CD14-positive monocyte (primary cell): ENCODE measurements around the gene HSPG2. TPM values are rescaled to one million over a fixed set of nuclear protein-coding genes. Genes with fewer than 3 reads are reported as not detected.

Experiments
- DNase-seq, 3 donors: peaks; one replicate each; pipeline ENCODE4 v3.0.0-alpha.2; 2011 to 2022
- H2AFZ ChIP-seq: 2 replicates; pipeline ENCODE4 v1.6.0; 2012; ENCODE audit warnings: mild to moderate bottlenecking, low read depth, low read length, inconsistent platforms; ENCODE audit not compliant: insufficient read depth, poor library complexity, severe bottlenecking
- H3K27ac ChIP-seq, 2 donors: 1 replicate in 1 of 2; 2 replicates in 1 of 2; pipeline ENCODE4 v1.5.1; 2012 to 2013; ENCODE audit warnings: low read length in 2 of 2, control low read depth in 1 of 2, inconsistent platforms in 1 of 2, low read depth in 1 of 2, mild to moderate bottlenecking in 1 of 2
- H3K27me3 ChIP-seq, 2 donors: one replicate each; pipeline versions ENCODE4 v1.6.0 to v1.6.1; 2011 to 2013; ENCODE audit warnings: low read length in 2 of 2; ENCODE audit not compliant: control insufficient read depth in 2 of 2, insufficient read depth in 2 of 2
- H3K36me3 ChIP-seq, 2 donors: replicated peaks in 1 of 2; 1 replicate in 1 of 2; 2 replicates in 1 of 2; pipeline versions ENCODE4 v1.5.1 to v1.6.1; 2012 to 2013; ENCODE audit warnings: low read length in 2 of 2, control low read depth in 1 of 2, inconsistent platforms in 1 of 2, mild to moderate bottlenecking in 1 of 2; ENCODE audit not compliant: insufficient read depth in 2 of 2, control insufficient read depth in 1 of 2
- H3K4me1 ChIP-seq, 2 donors: 1 replicate in 1 of 2; 2 replicates in 1 of 2; pipeline versions ENCODE4 v1.5.1 to v1.6.1; 2012 to 2013; ENCODE audit warnings: low read length in 2 of 2, control low read depth in 1 of 2, inconsistent platforms in 1 of 2, mild to moderate bottlenecking in 1 of 2, moderate library complexity in 1 of 2; ENCODE audit not compliant: insufficient read depth in 2 of 2, control insufficient read depth in 1 of 2
- H3K4me2 ChIP-seq: replicated peaks from 2 replicates; pipeline ENCODE3; 2012; ENCODE audit warnings: low read length, moderate library complexity, mild to moderate bottlenecking; ENCODE audit not compliant: poor library complexity, severe bottlenecking; ENCODE audit errors: extremely low read depth
- H3K4me3 ChIP-seq, 3 experiments: fragments of 200-600 bp in 1 of 3; sonication (generic) in 1 of 3; replicated peaks in 1 of 3; 1 replicate in 2 of 3; 2 replicates in 1 of 3; pipeline ENCODE4 v1.5.1; 2011 to 2013; ENCODE audit warnings: low read length in 3 of 3, mild to moderate bottlenecking in 3 of 3, control low read depth in 2 of 3, low read depth in 2 of 3, inconsistent platforms in 1 of 3, moderate library complexity in 1 of 3
- H3K79me2 ChIP-seq: 2 replicates; pipeline ENCODE4 v1.6.0; 2012; ENCODE audit warnings: mild to moderate bottlenecking, control low read depth, inconsistent platforms, low read length, moderate library complexity; ENCODE audit not compliant: insufficient read depth
- H3K9ac ChIP-seq: 2 replicates; pipeline ENCODE4 v1.6.0; 2017; ENCODE audit warnings: low read length, mild to moderate bottlenecking; ENCODE audit not compliant: insufficient read depth, poor library complexity, severe bottlenecking
- H3K9me3 ChIP-seq, 2 donors: replicated peaks in 1 of 2; 1 replicate in 1 of 2; 2 replicates in 1 of 2; pipeline versions ENCODE4 v1.5.1 to v1.6.1; 2012 to 2013; ENCODE audit warnings: low read length in 2 of 2, control low read depth in 1 of 2; ENCODE audit not compliant: control insufficient read depth in 1 of 2, insufficient read depth in 1 of 2
- H4K20me1 ChIP-seq: 2 replicates; pipeline ENCODE4 v1.6.0; 2012; ENCODE audit warnings: mild to moderate bottlenecking, low read length, control low read depth, moderate library complexity; ENCODE audit not compliant: insufficient read depth
- H3K27ac Mint-ChIP-seq, 7 donors: one replicate each; pipeline ENCODE4 v1.8.0; 2020; ENCODE audit warnings: mild to moderate bottlenecking in 7 of 7, mixed read lengths in 7 of 7, moderate library complexity in 6 of 7, inconsistent platforms in 2 of 7
- H3K27me3 Mint-ChIP-seq, 3 donors: one replicate each; pipeline ENCODE4 v1.8.0; 2021 to 2022; ENCODE audit warnings: low read depth in 3 of 3, mild to moderate bottlenecking in 3 of 3, mixed read lengths in 3 of 3, moderate library complexity in 3 of 3, inconsistent platforms in 1 of 3
- H3K36me3 Mint-ChIP-seq, 2 donors: one replicate each; pipeline ENCODE4 v1.8.0; 2020; ENCODE audit warnings: mixed read lengths in 2 of 2, inconsistent platforms in 1 of 2, mild to moderate bottlenecking in 1 of 2
- H3K4me1 Mint-ChIP-seq: one replicate; pipeline ENCODE4 v1.8.0; 2020; ENCODE audit warnings: mild to moderate bottlenecking, mixed read lengths
- H3K4me3 Mint-ChIP-seq, 2 donors: one replicate each; pipeline ENCODE4 v1.8.0; 2020; ENCODE audit warnings: mild to moderate bottlenecking in 2 of 2, mixed read lengths in 2 of 2, moderate library complexity in 1 of 2
- H3K9me3 Mint-ChIP-seq, 7 donors: one replicate each; pipeline ENCODE4 v1.8.0; 2020 to 2022; ENCODE audit warnings: mixed read lengths in 7 of 7, mild to moderate bottlenecking in 6 of 7, moderate library complexity in 6 of 7, inconsistent platforms in 2 of 7
- CTCF ChIP-seq: fragments of 200-600 bp; IDR thresholded peaks from one replicate; pipeline ENCODE4 v1.8.0; 2022; ENCODE audit warnings: antibody characterized with exemption, mild to moderate bottlenecking
- WGBS: methylation state at CpG from one replicate; pipeline ENCODE4 v1.1.5; 2013; ENCODE audit warnings: missing lambda C conversion rate; ENCODE audit not compliant: insufficient coverage; 5-methylcytosine and 5-hydroxymethylcytosine counted together
- intact Hi-C, 2 donors: fragments of 100-400 bp; cut with micrococcal nuclease; formaldehyde crosslinking; loops; one replicate each; pipeline versions ENCODE4 v1.15.0 to v1.15.1; 2023
- polyA plus RNA-seq, 3 donors: library from polyadenylated mRNA; depleted of rRNA in 1 of 3; unstranded in 2 of 3; stranded (reverse) in 1 of 3; fragments of 300-500 nt in 2 of 3; fragments of >200 nt in 1 of 3; fragmentation: Illumina TruSeq in 2 of 3; gene quantifications; 1 replicate in 2 of 3; 2 replicates in 1 of 3; pipeline ENCODE4 v1.2.3, GENCODE V29; 2012 to 2021

The HSPG2 gene
- polyA plus RNA-seq, 3 donors = 0.44 TPM; not detected in 2

- no peaks in the 10 kb centered on the region for H3K4me1 Mint-ChIP-seq
- H3K27ac Mint-ChIP-seq = no peak overlapping the region
- Histone ChIP-seq H3K27ac (no peak overlapping the region), H3K36me3 (no peaks in the 10 kb centered on the region), H3K4me1 (no peaks in the 10 kb centered on the region), H3K27me3 (no peaks in the 10 kb centered on the region), H3K79me2 (no peaks in the 10 kb centered on the region), H3K4me3 (no peak overlapping the region), H3K4me2 (no peak overlapping the region), H3K9ac (no peak overlapping the region), H3K9me3 (peaks cover 7 to 22% of the 10 kb centered on the region in 2 donors), H4K20me1 (no peaks in the 10 kb centered on the region), H2AFZ (no peak overlapping the region)
- H3K9me3 Mint-ChIP-seq = peaks cover 10 to 25% (median 20%) of the 10 kb centered on the region in 7 donors
- 95% methylated on average over 8 of the region's 13 CpGs for WGBS
- peaks cover 0 to 6% (median 2%) of the 10 kb centered on the region in 3 donors for H3K27me3 Mint-ChIP-seq
- no peak overlapping the region for H3K4me3 Mint-ChIP-seq
- peaks cover 1 to 9% of the 10 kb centered on the region in 2 donors for H3K36me3 Mint-ChIP-seq
- intact Hi-C loops = no loop called here
- no peak for DNase-seq
- TF ChIP-seq CTCF = no peak
Measured at GRCh38 chr1:21836729-21837128, 100.4 kb downstream of the HSPG2 start.

- Histone ChIP-seq H3K27me3 (no peaks in the 10 kb centered on the region), H3K4me2 (no peak overlapping the region), H3K36me3 (no peaks in the 10 kb centered on the region), H3K27ac (no peak overlapping the region), H4K20me1 (no peaks in the 10 kb centered on the region), H3K9me3 (peaks cover 7 to 22% of the 10 kb centered on the region in 2 donors), H3K4me1 (no peaks in the 10 kb centered on the region), H3K9ac (no peak overlapping the region), H3K79me2 (no peaks in the 10 kb centered on the region), H3K4me3 (no peak overlapping the region), H2AFZ (no peak overlapping the region)
- Mint-ChIP-seq H3K4me3 (no peak overlapping the region), H3K9me3 (peaks cover 10 to 25% (median 20%) of the 10 kb centered on the region in 7 donors), H3K27me3 (peaks cover 1 to 7% (median 2%) of the 10 kb centered on the region in 3 donors), H3K27ac (no peak overlapping the region), H3K36me3 (peaks cover 1 to 9% of the 10 kb centered on the region in 2 donors), H3K4me1 (no peaks in the 10 kb centered on the region)
- 100% methylated on average over 1 of the region's 4 CpGs for WGBS
- no peak for TF ChIP-seq CTCF
- DNase-seq = no peak
- intact Hi-C loops = no loop called here
Measured at GRCh38 chr1:21836010-21836409, 101.1 kb downstream of the HSPG2 start.
